CD14-positive monocyte (primary cell): Measurements from ENCODE around the gene DLG1. TPM values are rescaled to one million over a fixed set of nuclear protein-coding genes. Genes with fewer than 3 reads are reported as not detected.

ENCODE experiments used
- DNase-seq, 3 donors: peaks; one replicate each; pipeline ENCODE4 v3.0.0-alpha.2; 2011 to 2022
- H2AFZ ChIP-seq: 2 replicates; pipeline ENCODE4 v1.6.0; 2012; ENCODE audit warnings: mild to moderate bottlenecking, low read depth, low read length, inconsistent platforms; ENCODE audit not compliant: insufficient read depth, poor library complexity, severe bottlenecking
- H3K27ac ChIP-seq, 2 donors: 1 replicate in 1 of 2; 2 replicates in 1 of 2; pipeline ENCODE4 v1.5.1; 2012 to 2013; ENCODE audit warnings: low read length in 2 of 2, control low read depth in 1 of 2, inconsistent platforms in 1 of 2, low read depth in 1 of 2, mild to moderate bottlenecking in 1 of 2
- H3K27me3 ChIP-seq, 2 donors: one replicate each; pipeline versions ENCODE4 v1.6.0 to v1.6.1; 2011 to 2013; ENCODE audit warnings: low read length in 2 of 2; ENCODE audit not compliant: control insufficient read depth in 2 of 2, insufficient read depth in 2 of 2
- H3K36me3 ChIP-seq, 2 donors: replicated peaks in 1 of 2; 1 replicate in 1 of 2; 2 replicates in 1 of 2; pipeline versions ENCODE4 v1.5.1 to v1.6.1; 2012 to 2013; ENCODE audit warnings: low read length in 2 of 2, control low read depth in 1 of 2, inconsistent platforms in 1 of 2, mild to moderate bottlenecking in 1 of 2; ENCODE audit not compliant: insufficient read depth in 2 of 2, control insufficient read depth in 1 of 2
- H3K4me1 ChIP-seq, 2 donors: 1 replicate in 1 of 2; 2 replicates in 1 of 2; pipeline versions ENCODE4 v1.5.1 to v1.6.1; 2012 to 2013; ENCODE audit warnings: low read length in 2 of 2, control low read depth in 1 of 2, inconsistent platforms in 1 of 2, mild to moderate bottlenecking in 1 of 2, moderate library complexity in 1 of 2; ENCODE audit not compliant: insufficient read depth in 2 of 2, control insufficient read depth in 1 of 2
- H3K4me2 ChIP-seq: replicated peaks from 2 replicates; pipeline ENCODE3; 2012; ENCODE audit warnings: low read length, moderate library complexity, mild to moderate bottlenecking; ENCODE audit not compliant: poor library complexity, severe bottlenecking; ENCODE audit errors: extremely low read depth
- H3K4me3 ChIP-seq, 3 experiments: fragments of 200-600 bp in 1 of 3; sonication (generic) in 1 of 3; replicated peaks in 1 of 3; 1 replicate in 2 of 3; 2 replicates in 1 of 3; pipeline ENCODE4 v1.5.1; 2011 to 2013; ENCODE audit warnings: low read length in 3 of 3, mild to moderate bottlenecking in 3 of 3, control low read depth in 2 of 3, low read depth in 2 of 3, inconsistent platforms in 1 of 3, moderate library complexity in 1 of 3
- H3K79me2 ChIP-seq: 2 replicates; pipeline ENCODE4 v1.6.0; 2012; ENCODE audit warnings: mild to moderate bottlenecking, control low read depth, inconsistent platforms, low read length, moderate library complexity; ENCODE audit not compliant: insufficient read depth
- H3K9ac ChIP-seq: 2 replicates; pipeline ENCODE4 v1.6.0; 2017; ENCODE audit warnings: low read length, mild to moderate bottlenecking; ENCODE audit not compliant: insufficient read depth, poor library complexity, severe bottlenecking
- H3K9me3 ChIP-seq, 2 donors: replicated peaks in 1 of 2; 1 replicate in 1 of 2; 2 replicates in 1 of 2; pipeline versions ENCODE4 v1.5.1 to v1.6.1; 2012 to 2013; ENCODE audit warnings: low read length in 2 of 2, control low read depth in 1 of 2; ENCODE audit not compliant: control insufficient read depth in 1 of 2, insufficient read depth in 1 of 2
- H4K20me1 ChIP-seq: 2 replicates; pipeline ENCODE4 v1.6.0; 2012; ENCODE audit warnings: mild to moderate bottlenecking, low read length, control low read depth, moderate library complexity; ENCODE audit not compliant: insufficient read depth
- H3K27ac Mint-ChIP-seq, 7 donors: one replicate each; pipeline ENCODE4 v1.8.0; 2020; ENCODE audit warnings: mild to moderate bottlenecking in 7 of 7, mixed read lengths in 7 of 7, moderate library complexity in 6 of 7, inconsistent platforms in 2 of 7
- H3K27me3 Mint-ChIP-seq, 3 donors: one replicate each; pipeline ENCODE4 v1.8.0; 2021 to 2022; ENCODE audit warnings: low read depth in 3 of 3, mild to moderate bottlenecking in 3 of 3, mixed read lengths in 3 of 3, moderate library complexity in 3 of 3, inconsistent platforms in 1 of 3
- H3K36me3 Mint-ChIP-seq, 2 donors: one replicate each; pipeline ENCODE4 v1.8.0; 2020; ENCODE audit warnings: mixed read lengths in 2 of 2, inconsistent platforms in 1 of 2, mild to moderate bottlenecking in 1 of 2
- H3K4me1 Mint-ChIP-seq: one replicate; pipeline ENCODE4 v1.8.0; 2020; ENCODE audit warnings: mild to moderate bottlenecking, mixed read lengths
- H3K4me3 Mint-ChIP-seq, 2 donors: one replicate each; pipeline ENCODE4 v1.8.0; 2020; ENCODE audit warnings: mild to moderate bottlenecking in 2 of 2, mixed read lengths in 2 of 2, moderate library complexity in 1 of 2
- H3K9me3 Mint-ChIP-seq, 7 donors: one replicate each; pipeline ENCODE4 v1.8.0; 2020 to 2022; ENCODE audit warnings: mixed read lengths in 7 of 7, mild to moderate bottlenecking in 6 of 7, moderate library complexity in 6 of 7, inconsistent platforms in 2 of 7
- WGBS: methylation state at CpG from one replicate; pipeline ENCODE4 v1.1.5; 2013; ENCODE audit warnings: missing lambda C conversion rate; ENCODE audit not compliant: insufficient coverage; 5-methylcytosine and 5-hydroxymethylcytosine counted together
- intact Hi-C, 2 donors: fragments of 100-400 bp; cut with micrococcal nuclease; formaldehyde crosslinking; loops; one replicate each; pipeline versions ENCODE4 v1.15.0 to v1.15.1; 2023
- polyA plus RNA-seq, 3 donors: library from polyadenylated mRNA; depleted of rRNA in 1 of 3; unstranded in 2 of 3; stranded (reverse) in 1 of 3; fragments of 300-500 nt in 2 of 3; fragments of >200 nt in 1 of 3; fragmentation: Illumina TruSeq in 2 of 3; gene quantifications; 1 replicate in 2 of 3; 2 replicates in 1 of 3; pipeline ENCODE4 v1.2.3, GENCODE V29; 2012 to 2021
- TF ChIP-seq, protein P1 (sequence below): fragments of 200-600 bp; IDR thresholded peaks from one replicate; pipeline ENCODE4 v1.8.0; 2022; ENCODE audit warnings: antibody characterized with exemption, mild to moderate bottlenecking

Gene DLG1
- polyA plus RNA-seq, 3 donors: 6.5 to 21.9 (median 10.2) TPM

- H3K79me2 ChIP-seq: no peaks in the 10 kb centered on the region
- H3K4me1 ChIP-seq: no peaks in the 10 kb centered on the region
- 89% methylated on average over 18 of the region's 20 CpGs for WGBS
- no peak overlapping the region for H3K4me2 ChIP-seq
- no peaks in the 10 kb centered on the region for H4K20me1 ChIP-seq
- Mint-ChIP-seq H3K36me3 (peaks cover 0 to under 1% of the 10 kb centered on the region in 2 donors), H3K4me1 (peaks cover 2% of the 10 kb centered on the region), H3K4me3 (no peak overlapping the region), H3K27me3 (peaks cover 0 to 3% (median 2%) of the 10 kb centered on the region in 3 donors), H3K27ac (no peak overlapping the region), H3K9me3 (no peaks in the 10 kb centered on the region)
- H2AFZ ChIP-seq: no peak overlapping the region
- TF ChIP-seq, protein P1, sequence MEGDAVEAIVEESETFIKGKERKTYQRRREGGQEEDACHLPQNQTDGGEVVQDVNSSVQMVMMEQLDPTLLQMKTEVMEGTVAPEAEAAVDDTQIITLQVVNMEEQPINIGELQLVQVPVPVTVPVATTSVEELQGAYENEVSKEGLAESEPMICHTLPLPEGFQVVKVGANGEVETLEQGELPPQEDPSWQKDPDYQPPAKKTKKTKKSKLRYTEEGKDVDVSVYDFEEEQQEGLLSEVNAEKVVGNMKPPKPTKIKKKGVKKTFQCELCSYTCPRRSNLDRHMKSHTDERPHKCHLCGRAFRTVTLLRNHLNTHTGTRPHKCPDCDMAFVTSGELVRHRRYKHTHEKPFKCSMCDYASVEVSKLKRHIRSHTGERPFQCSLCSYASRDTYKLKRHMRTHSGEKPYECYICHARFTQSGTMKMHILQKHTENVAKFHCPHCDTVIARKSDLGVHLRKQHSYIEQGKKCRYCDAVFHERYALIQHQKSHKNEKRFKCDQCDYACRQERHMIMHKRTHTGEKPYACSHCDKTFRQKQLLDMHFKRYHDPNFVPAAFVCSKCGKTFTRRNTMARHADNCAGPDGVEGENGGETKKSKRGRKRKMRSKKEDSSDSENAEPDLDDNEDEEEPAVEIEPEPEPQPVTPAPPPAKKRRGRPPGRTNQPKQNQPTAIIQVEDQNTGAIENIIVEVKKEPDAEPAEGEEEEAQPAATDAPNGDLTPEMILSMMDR: no peak
- H3K9ac ChIP-seq: no peak overlapping the region
- no peaks in the 10 kb centered on the region for H3K36me3 ChIP-seq
- intact Hi-C loops: loop anchor here in 1 of 2 donors (5.0 kb wide), 1 partner anchor 48 kb away; no protein-coding TSS in a partner anchor
- H3K27ac ChIP-seq: no peak overlapping the region
- H3K27me3 ChIP-seq: no peaks in the 10 kb centered on the region
- no peaks in the 10 kb centered on the region for H3K9me3 ChIP-seq
- no peak overlapping the region for H3K4me3 ChIP-seq
- no peak for DNase-seq
Observed at GRCh38 chr3:197009532-197010019, 288.8 kb downstream of the DLG1 start.

- Histone ChIP-seq H3K9ac (no peak overlapping the region), H3K9me3 (no peaks in the 10 kb centered on the region), H3K27ac (no peak overlapping the region), H2AFZ (no peak overlapping the region), H3K4me2 (no peak overlapping the region), H3K36me3 (no peaks in the 10 kb centered on the region), H3K27me3 (peaks cover 0 to 6% of the 10 kb centered on the region in 2 donors), H3K4me3 (no peak overlapping the region), H3K4me1 (peaks cover 4 to 7% of the 10 kb centered on the region in 2 donors), H4K20me1 (no peaks in the 10 kb centered on the region), H3K79me2 (no peaks in the 10 kb centered on the region)
- Mint-ChIP-seq H3K27ac (peak overlapping the region in 1 of 7 donors; percentile 47), H3K4me3 (no peak overlapping the region), H3K36me3 (peaks cover 0 to 4% of the 10 kb centered on the region in 2 donors), H3K27me3 (peaks cover 5 to 11% (median 10%) of the 10 kb centered on the region in 3 donors), H3K4me1 (peaks cover 6% of the 10 kb centered on the region), H3K9me3 (no peaks in the 10 kb centered on the region)
- TF ChIP-seq, protein P1: no peak
- DNase-seq: no peak
- intact Hi-C loops: loop anchor here in 1 of 2 donors (5.0 kb wide), 1 partner anchor 49 kb away; no protein-coding TSS in a partner anchor
- WGBS: 96% methylated on average over 21 of the region's 27 CpGs
Observed at GRCh38 chr3:197008436-197009209, 289.8 kb downstream of the DLG1 start.
